KMS-11 (cell line): Measurements from ENCODE around the gene SPG21.

Experiments
- H2AFZ ChIP-seq: fragments of 200-600 bp; sonication (generic); 2 replicates; pipeline ENCODE4 v1.6.1; 2016; ENCODE audit warnings: antibody characterized with exemption, mixed run types, low read depth
- H3K27ac ChIP-seq: fragments of 200-600 bp; sonication (generic); 2 replicates; pipeline ENCODE4 v1.6.1; 2016; ENCODE audit warnings: mild to moderate bottlenecking, mixed run types
- H3K27me3 ChIP-seq: fragments of 200-600 bp; sonication (generic); 2 replicates; pipeline ENCODE4 v1.6.1; 2017; ENCODE audit warnings: mild to moderate bottlenecking, low read depth, mixed run types, moderate library complexity; ENCODE audit not compliant: insufficient read depth
- H3K36me3 ChIP-seq: fragments of 200-600 bp; sonication (generic); 2 replicates; pipeline ENCODE4 v1.6.1; 2017; ENCODE audit warnings: mild to moderate bottlenecking, mixed run types; ENCODE audit not compliant: insufficient read depth
- H3K4me1 ChIP-seq: fragments of 200-600 bp; sonication (generic); 2 replicates; pipeline ENCODE4 v1.6.1; 2016; ENCODE audit warnings: mild to moderate bottlenecking, low read depth, mixed run types; ENCODE audit not compliant: poor library complexity, severe bottlenecking
- H3K4me2 ChIP-seq: fragments of 200-600 bp; sonication (generic); 2 replicates; pipeline ENCODE4 v1.7.0; 2016; ENCODE audit warnings: mild to moderate bottlenecking, mixed run types
- H3K4me3 ChIP-seq: fragments of 200-600 bp; sonication (generic); IDR thresholded peaks from 2 replicates; pipeline ENCODE4 v1.6.1; 2017; ENCODE audit warnings: low read depth, low read length, mixed read lengths; ENCODE audit not compliant: insufficient read depth
- H3K79me2 ChIP-seq: fragments of 200-600 bp; sonication (generic); 2 replicates; pipeline ENCODE4 v1.6.1; 2016; ENCODE audit warnings: low read depth, mixed run types; ENCODE audit not compliant: insufficient read depth
- H3K9ac ChIP-seq: fragments of 200-600 bp; sonication (generic); 2 replicates; pipeline ENCODE4 v1.6.1; 2016; ENCODE audit warnings: mild to moderate bottlenecking, mixed run types
- H4K20me1 ChIP-seq: fragments of 200-600 bp; sonication (generic); 2 replicates; pipeline ENCODE4 v1.6.1; 2016; ENCODE audit warnings: mild to moderate bottlenecking, mixed run types; ENCODE audit not compliant: insufficient read depth
- CTCF ChIP-seq: fragments of 200-600 bp; sonication (generic); conservative IDR thresholded peaks from 2 replicates; pipeline ENCODE4 v1.6.1; 2017; ENCODE audit warnings: low read depth, mild to moderate bottlenecking, antibody characterized with exemption, low read length, moderate library complexity, mixed read lengths

Gene SPG21

GRCh38 chr15:64931381-64931780, 58.3 kb downstream of the SPG21 start:
- peak overlapping the region; percentile 82; the same call in 1 of the 2 replicates for H2AFZ ChIP-seq
- no peaks in the 10 kb centered on the region for H3K27me3 ChIP-seq
- H3K4me3 ChIP-seq = no peak overlapping the region
- no peaks in the 10 kb centered on the region for H4K20me1 ChIP-seq
- no peaks in the 10 kb centered on the region for H3K36me3 ChIP-seq
- no peaks in the 10 kb centered on the region for H3K79me2 ChIP-seq
- no peak for TF ChIP-seq CTCF
- H3K4me1 ChIP-seq = peaks cover 53% of the 10 kb centered on the region
- peak overlapping the region; percentile 93 for H3K4me2 ChIP-seq
- H3K27ac ChIP-seq = peak overlapping the region; percentile 89
- H3K9ac ChIP-seq = peak overlapping the region; percentile 61; the same call in 1 of the 2 replicates

- Histone ChIP-seq H3K27ac (peak overlapping the region; percentile 89), H3K36me3 (no peaks in the 10 kb centered on the region), H3K79me2 (no peaks in the 10 kb centered on the region), H3K4me3 (no peak overlapping the region), H3K4me1 (peaks cover 53% of the 10 kb centered on the region), H3K4me2 (peak overlapping the region; percentile 93), H3K27me3 (no peaks in the 10 kb centered on the region), H4K20me1 (no peaks in the 10 kb centered on the region), H2AFZ (peak overlapping the region; percentile 82), H3K9ac (peak overlapping the region; percentile 61)
- TF ChIP-seq CTCF = no peak
Observed at GRCh38 chr15:64930778-64931371, 58.8 kb downstream of the SPG21 start.

GRCh38 chr15:64930019-64930652, 59.6 kb downstream of the SPG21 start:
- H4K20me1 ChIP-seq = no peaks in the 10 kb centered on the region
- H3K36me3 ChIP-seq = no peaks in the 10 kb centered on the region
- H2AFZ ChIP-seq = peak overlapping the region; percentile 82
- TF ChIP-seq CTCF = no peak
- peak overlapping the region; percentile 61 for H3K9ac ChIP-seq
- H3K27ac ChIP-seq = peak overlapping the region; percentile 89
- H3K4me2 ChIP-seq = peak overlapping the region; percentile 93
- H3K79me2 ChIP-seq = no peaks in the 10 kb centered on the region
- no peak overlapping the region for H3K4me3 ChIP-seq
- no peaks in the 10 kb centered on the region for H3K27me3 ChIP-seq
- peaks cover 53% of the 10 kb centered on the region for H3K4me1 ChIP-seq

- no peak overlapping the region for H3K4me3 ChIP-seq
- no peak for TF ChIP-seq CTCF
- peak overlapping the region; percentile 93; the same call in 1 of the 2 replicates for H3K4me2 ChIP-seq
- peak overlapping the region; percentile 47 for H3K27ac ChIP-seq
- H3K9ac ChIP-seq = no peak overlapping the region; the same call in 1 of the 2 replicates
- no peak overlapping the region for H2AFZ ChIP-seq
- H4K20me1 ChIP-seq = no peaks in the 10 kb centered on the region
- H3K4me1 ChIP-seq = peaks cover 53% of the 10 kb centered on the region
- H3K27me3 ChIP-seq = no peaks in the 10 kb centered on the region
- no peaks in the 10 kb centered on the region for H3K79me2 ChIP-seq
- H3K36me3 ChIP-seq = no peaks in the 10 kb centered on the region
Observed at GRCh38 chr15:64928626-64929220, 61.0 kb downstream of the SPG21 start.
